ENCODE measurements around the gene SLC13A2. TPM values are rescaled to one million over a fixed set of nuclear protein-coding genes. Genes with fewer than 3 reads are reported as not detected.

The SLC13A2 gene
- total and polyA plus RNA-seq, 9 of the 15 experiments (the other 6 are each of a cell fraction or from before 2014, with no cell fraction given) = 0.13 TPM; not detected in 8

GRCh38 chr17:28478712-28479615 lies 5.5 kb downstream of the SLC13A2 start (continued):
- TF ChIP-seq ZNF830 (CRISPR knock-in tag; IDR thresholded peaks at IDR 0.05) (no peak), ZNF277 (CRISPR knock-in tag; IDR thresholded peaks at IDR 0.05; ENCODE audit: borderline replicate concordance) (no peak), BRCA1 (IDR thresholded peaks at IDR 0.05) (no peak), BRCA1 (CRISPR knock-in tag; IDR thresholded peaks at IDR 0.05) (no peak)

- Histone ChIP-seq H2AFZ (ENCODE audit: low read depth, low read length) (no peak overlapping the region), H3K9me3 (replicated peaks; ENCODE audit: control insufficient read depth, insufficient read depth, low read depth, low read length) (no peaks in the 10 kb centered on the region), H3K36me3 (ENCODE audit: control insufficient read depth, insufficient read depth, low read length) (no peaks in the 10 kb centered on the region), H4K20me1 (replicated peaks; ENCODE audit: control insufficient read depth, insufficient read depth, low read length) (peaks cover 4% of the 10 kb centered on the region; the same call in 1 of the 2 replicates), H3K79me2 (ENCODE audit: control insufficient read depth, insufficient read depth, low read length) (no peaks in the 10 kb centered on the region), H3K4me1 (replicated peaks in 1 of 2; ENCODE audit: control insufficient read depth in 2 of 2, insufficient read depth in 2 of 2, low read length in 2 of 2) (peaks cover 0 to 7% of the 10 kb centered on the region in 2 experiments; a peak in 4 of 5 replicates), H3K4me2 (ENCODE audit: insufficient read depth, low read length) (no peak overlapping the region), H3K9ac (ENCODE audit: insufficient read depth in 1 of 2, low read depth in 2 of 2, low read length in 2 of 2) (no peak overlapping the region), H3K4me3 (no peak overlapping the region), H3K9me1 (ENCODE audit: control insufficient read depth, insufficient read depth, low read length) (no peaks in the 10 kb centered on the region), H3K27ac (ENCODE audit: extremely low read depth, low read depth, low read length) (no peak overlapping the region), H3K27me3 (ENCODE audit: control insufficient read depth in 2 of 2, insufficient read depth in 2 of 2, low read length in 2 of 2) (peaks cover 7 to 60% of the 10 kb centered on the region in 2 experiments; a peak in 4 of 5 replicates)
- WGBS (ENCODE audit: insufficient coverage, low coverage, missing lambda C conversion rate) = 0% methylated on average over 5 of the region's 5 CpGs
- ATAC-seq (no peak), FAIRE-seq (no peak), DNase-seq (ENCODE audit: extremely low read depth in 1 of 4, low spot score in 3 of 4) (no peak)
- ChIA-PET POLR2A (interaction anchor here (0.7 kb wide), 1 partner anchor 65 kb away, joined by 4 read pairs; no protein-coding TSS in a partner anchor), CTCF (ENCODE audit: low intra/inter-chr PET ratio) (no interaction called here)
- in situ Hi-C loops (cut with MboI) (no loop called here), intact Hi-C loops (cut with micrococcal nuclease) (no loop called here)
- no TSS peak for BruUV-seq (replicated peaks)
- TF ChIP-seq RAD21 (CRISPR knock-in tag; conservative IDR thresholded peaks at IDR 0.05 in 1 of 2, IDR thresholded peaks at IDR 0.05 in 1 of 2) (no peak), HOMEZ (CRISPR knock-in tag; IDR thresholded peaks at IDR 0.05) (no peak), RFX1 (IDR thresholded peaks at IDR 0.05) (no peak), ZKSCAN1 (IDR thresholded peaks at IDR 0.05; ENCODE audit: low read depth, low read length) (no peak), E2F4 (CRISPR knock-in tag; IDR thresholded peaks at IDR 0.05; ENCODE audit: low read depth) (no peak), TBL1XR1 (IDR thresholded peaks at IDR 0.05; ENCODE audit: low read length in 2 of 2) (no peak), KLF13 (tag; IDR thresholded peaks at IDR 0.05; ENCODE audit: borderline replicate concordance, low read depth) (no peak), TRIM25 (IDR thresholded peaks at IDR 0.05; ENCODE audit: borderline replicate concordance) (no peak)
Measured at GRCh38 chr17:28480278-28480677, 6.8 kb downstream of the SLC13A2 start.
